Left colon (tissue), 2 donors: ENCODE data around the gene PCDHGB7. TPM values are rescaled to one million over a fixed set of nuclear protein-coding genes. Genes with fewer than 3 reads are reported as not detected.

Source experiments
- total RNA-seq, 2 donors: library from RNA; stranded (reverse); fragmentation: NEBNext Ultra II Directional; extraction: Animal tissue kit (Norgen Biotek cat#: 25700); gene quantifications; one replicate each; pipeline ENCODE4 v1.2.1, GENCODE V29; 2021
- donor health status: DM: no; HTN: no; CAD: no.
- donor health status: DM: yes; HTN: yes; CAD: no.

The PCDHGB7 gene
- total RNA-seq, 2 donors from 2014 or later, result 3.0 to 4.2 TPM

Other genes with a start within 250 kb of the PCDHGB7 start
- under 1 TPM; 0.12 to 0.34 TPM for gene PCDHB7, start 245.0 kb upstream of the PCDHGB7 start, total RNA-seq
- under 1 TPM; 0.59 to 0.67 TPM for gene PCDHB8, start 239.9 kb upstream of the PCDHGB7 start, total RNA-seq
- gene PCDHB16, start 235.3 kb upstream of the PCDHGB7 start, total RNA-seq, result 1 to 10 TPM in 1 of 2 donors, under 1 TPM in 1; 0.34 to 1.2 TPM
- under 1 TPM; 0.34 to 0.61 TPM for gene PCDHB9, start 230.5 kb upstream of the PCDHGB7 start, total RNA-seq
- gene PCDHB10, start 225.3 kb upstream of the PCDHGB7 start, total RNA-seq, result under 1 TPM; 0.40 to 0.56 TPM
- gene PCDHB11, start 218.1 kb upstream of the PCDHGB7 start, total RNA-seq, result 1 to 10 TPM in 1 of 2 donors, under 1 TPM in 1; 0.82 to 1.4 TPM
- gene PCDHB12, start 209.0 kb upstream of the PCDHGB7 start, total RNA-seq, result under 1 TPM; 0.24 to 0.42 TPM
- 1 to 10 TPM; 1.3 to 2.0 TPM for gene PCDHB13, start 203.8 kb upstream of the PCDHGB7 start, total RNA-seq
- gene PCDHB14, start 194.3 kb upstream of the PCDHGB7 start, total RNA-seq, result 1 to 10 TPM; 1.2 to 1.7 TPM
- gene PCDHB15, start 172.3 kb upstream of the PCDHGB7 start, total RNA-seq, result 1 to 10 TPM in 1 of 2 donors, under 1 TPM in 1; 0.49 to 1.1 TPM
- gene SLC25A2, start 113.6 kb upstream of the PCDHGB7 start, total RNA-seq, result 1 to 10 TPM in 1 of 2 donors, under 1 TPM in 1; 0.95 to 1.4 TPM
- 10 to 100 TPM; 52.3 to 66.1 TPM for gene TAF7, start 96.9 kb upstream of the PCDHGB7 start, total RNA-seq
- gene PCDHGA1, start 87.2 kb upstream of the PCDHGB7 start, total RNA-seq, result under 1 TPM; 0.31 TPM
- under 1 TPM; 0.31 to 0.75 TPM for gene PCDHGA2, start 78.9 kb upstream of the PCDHGB7 start, total RNA-seq
- gene PCDHGA3, start 73.8 kb upstream of the PCDHGB7 start, total RNA-seq, result under 1 TPM; 0.21 to 0.39 TPM
- gene PCDHGB1, start 67.6 kb upstream of the PCDHGB7 start, total RNA-seq, result 1 to 10 TPM in 1 of 2 donors, under 1 TPM in 1; 0.79 to 1.1 TPM
- gene PCDHGA4, start 62.7 kb upstream of the PCDHGB7 start, total RNA-seq, result under 1 TPM; 0.37 to 0.84 TPM
- gene PCDHGB2, start 57.7 kb upstream of the PCDHGB7 start, total RNA-seq, result 1 to 10 TPM; 1.6 to 1.7 TPM
- 1 to 10 TPM in 1 of 2 donors, under 1 TPM in 1; 0.70 to 1.5 TPM for gene PCDHGA5, start 53.5 kb upstream of the PCDHGB7 start, total RNA-seq
- 1 to 10 TPM in 1 of 2 donors, under 1 TPM in 1; 0.98 to 1.5 TPM for gene PCDHGB3, start 47.4 kb upstream of the PCDHGB7 start, total RNA-seq
- 1 to 10 TPM; 1.6 to 2.0 TPM for gene PCDHGA6, start 43.8 kb upstream of the PCDHGB7 start, total RNA-seq
- gene PCDHGA7, start 34.9 kb upstream of the PCDHGB7 start, total RNA-seq, result 1 to 10 TPM; 1.3 to 1.5 TPM
- gene PCDHGB4, start 30.0 kb upstream of the PCDHGB7 start, total RNA-seq, result 1 to 10 TPM in 1 of 2 donors, under 1 TPM in 1; 0.98 to 1.3 TPM
- gene PCDHGA8, start 25.0 kb upstream of the PCDHGB7 start, total RNA-seq, result under 1 TPM; 0.73 to 0.82 TPM
- 1 to 10 TPM; 3.4 to 4.0 TPM for gene PCDHGB5, start 19.7 kb upstream of the PCDHGB7 start, total RNA-seq
- gene PCDHGA9, start 14.9 kb upstream of the PCDHGB7 start, total RNA-seq, result 1 to 10 TPM; 1.6 to 2.6 TPM
- 1 to 10 TPM; 1.9 to 2.2 TPM for gene PCDHGB6, start 9.7 kb upstream of the PCDHGB7 start, total RNA-seq
- 1 to 10 TPM; 2.8 to 5.3 TPM for gene PCDHGA10, start 4.7 kb upstream of the PCDHGB7 start, total RNA-seq
- gene PCDHGA11, start 3.4 kb downstream of the PCDHGB7 start, total RNA-seq, result 1 to 10 TPM; 1.3 to 2.2 TPM
- gene PCDHGA12, start 12.8 kb downstream of the PCDHGB7 start, total RNA-seq, result 1 to 10 TPM; 1.8 to 2.0 TPM
- gene PCDHGC3, start 58.3 kb downstream of the PCDHGB7 start, total RNA-seq, result 10 to 100 TPM; 15.3 to 16.0 TPM
- gene PCDHGC4, start 67.4 kb downstream of the PCDHGB7 start, total RNA-seq, result under 1 TPM; 0.64 to 0.92 TPM
- gene PCDHGC5, start 71.4 kb downstream of the PCDHGB7 start, total RNA-seq, result under 1 TPM; 0.75 to 0.76 TPM
- 100 to 1,000 TPM; 105 to 108 TPM for gene DIAPH1, start 201.3 kb downstream of the PCDHGB7 start, total RNA-seq
- 10 to 100 TPM; 37.8 to 40.5 TPM for gene HDAC3, start 219.2 kb downstream of the PCDHGB7 start, total RNA-seq
- gene RELL2, start 219.3 kb downstream of the PCDHGB7 start, total RNA-seq, result 1 to 10 TPM; 2.9 to 3.5 TPM
- 10 to 100 TPM; 15.0 to 19.2 TPM for gene FCHSD1, start 233.7 kb downstream of the PCDHGB7 start, total RNA-seq